ELR (cell line): ENCODE data around the gene GOLPH3.
A peak's percentile ranks its signal among the peaks of the same experiment; 100 is the strongest.

Experiments
- DNase-seq: peaks from one replicate; pipeline ENCODE4 v3.0.0-alpha.2; 2015; ENCODE audit warnings: low read depth

GOLPH3 gene

DNA sequence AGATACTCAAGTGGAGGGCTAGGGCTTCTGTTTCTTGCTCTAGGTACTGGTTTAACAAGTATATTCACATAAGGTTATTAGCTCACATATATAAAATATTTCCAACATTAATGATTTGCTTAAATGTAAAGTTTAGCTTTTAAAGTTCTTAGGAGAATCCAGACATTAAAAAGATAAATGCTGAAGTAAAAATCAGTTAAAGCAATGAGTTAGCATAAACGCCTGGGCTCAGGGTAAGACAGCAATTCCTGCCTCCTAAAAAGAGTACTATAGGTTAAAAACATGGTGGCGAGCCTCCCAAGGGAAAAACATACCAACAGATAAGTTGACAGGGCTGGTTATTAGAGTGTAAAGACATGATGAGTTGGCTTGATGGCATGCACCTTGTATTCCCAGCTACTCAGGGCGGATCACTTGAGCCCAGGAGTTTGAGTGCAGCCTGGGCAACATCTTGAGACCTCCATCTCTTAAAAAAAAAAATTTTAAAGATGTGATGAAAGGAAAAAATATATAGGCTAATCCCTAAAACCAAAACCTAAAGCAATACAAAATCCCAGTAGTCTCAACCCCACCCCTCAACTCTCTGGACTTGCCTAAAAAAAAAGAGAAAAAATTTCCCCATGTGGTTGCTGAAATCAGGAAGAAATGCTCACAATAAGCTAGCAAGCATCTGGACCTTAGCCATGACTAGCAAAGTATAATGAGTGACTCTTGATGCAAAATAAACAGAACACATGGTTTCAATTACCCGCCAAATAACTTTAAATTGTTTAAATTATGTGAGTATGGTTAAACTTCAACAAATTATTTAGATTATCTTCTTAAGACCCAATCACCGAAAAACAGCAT lies 3.6 kb downstream of the GOLPH3 start:
- DNase-seq: peak; percentile 61

DNA sequence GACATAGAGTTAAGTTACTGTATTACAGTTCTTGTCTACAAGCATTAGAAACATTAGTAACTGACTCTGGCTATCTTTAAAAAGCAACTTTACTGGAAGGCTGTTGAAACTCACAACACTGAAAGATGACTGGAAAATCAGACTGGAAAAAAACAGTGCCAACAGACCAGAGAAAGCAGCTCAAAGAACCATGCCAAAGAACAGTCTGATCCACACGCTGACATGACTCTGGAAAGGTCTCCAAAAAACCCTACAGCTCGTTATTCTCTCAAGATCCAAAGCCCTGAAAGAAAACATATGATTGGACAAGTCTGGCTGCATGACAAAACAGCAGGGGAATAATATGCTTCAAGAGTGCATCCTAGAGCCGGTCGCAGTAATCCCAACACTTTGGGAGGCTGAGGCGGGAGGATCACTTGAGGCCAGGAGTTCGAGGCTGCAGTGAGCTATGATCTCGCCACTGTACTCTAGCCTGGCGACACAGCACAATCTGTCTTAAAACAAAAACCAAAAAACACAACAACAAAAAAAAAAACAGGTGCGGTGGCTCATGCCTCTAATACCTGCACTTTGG lies 5.6 kb downstream of the GOLPH3 start:
- no peak for DNase-seq

DNA sequence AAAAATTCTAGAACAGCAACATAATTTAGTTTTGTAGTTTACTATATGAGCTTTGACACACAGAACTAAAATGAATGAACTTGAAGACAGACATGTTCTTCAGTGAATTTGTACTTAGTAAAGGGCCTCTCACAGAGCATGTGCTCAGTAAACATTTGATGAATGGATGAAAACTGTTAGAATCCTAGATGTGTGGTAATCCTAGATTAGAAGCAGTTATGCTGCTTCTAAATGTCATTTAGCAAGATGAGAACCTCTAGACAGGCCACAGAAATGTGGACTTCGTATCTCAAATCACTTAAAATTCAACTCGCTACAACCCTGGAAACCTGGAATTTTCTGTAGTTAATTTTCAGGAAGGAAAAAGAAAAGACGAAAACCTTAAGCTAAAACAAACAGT lies 8.5 kb downstream of the GOLPH3 start:
- no peak for DNase-seq

DNA sequence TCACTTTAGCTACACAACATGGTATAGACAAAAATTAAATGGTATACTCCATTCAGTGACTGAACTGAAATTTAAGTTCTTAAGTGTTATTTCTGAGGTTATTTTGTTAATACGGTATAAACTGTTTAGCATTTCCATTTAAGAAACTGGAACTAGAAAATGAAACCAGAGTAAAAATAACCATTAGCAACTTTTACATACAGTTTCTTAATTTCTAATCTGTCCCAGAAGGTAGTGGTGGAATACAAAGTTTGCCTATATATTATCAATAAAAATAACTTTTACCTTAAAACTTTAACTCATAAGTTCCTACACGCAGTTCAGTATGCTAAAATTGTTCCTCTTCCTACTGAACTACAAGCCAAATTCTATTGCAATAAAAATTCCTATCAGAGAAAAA lies 10.3 kb downstream of the GOLPH3 start:
- DNase-seq: no peak

DNA sequence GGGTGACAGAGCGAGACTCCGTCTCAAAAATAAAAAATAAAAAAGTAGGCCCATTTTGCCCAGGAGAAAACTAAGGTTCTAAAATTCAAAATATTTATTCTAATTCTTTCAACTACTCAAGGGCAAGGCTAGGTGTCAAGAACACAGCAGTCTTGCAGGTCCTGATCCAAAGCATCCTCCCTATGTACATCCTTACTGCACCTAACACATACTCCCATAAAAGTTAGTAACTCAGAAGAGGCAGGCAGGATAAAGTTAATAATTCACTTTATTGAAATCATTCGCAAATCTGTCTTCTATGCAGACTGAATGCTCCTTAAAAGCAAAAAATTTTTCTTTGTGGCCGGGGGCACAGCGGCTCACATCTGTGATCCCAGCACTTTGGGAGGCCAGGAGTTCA lies 11.1 kb downstream of the GOLPH3 start:
- no peak for DNase-seq

DNA sequence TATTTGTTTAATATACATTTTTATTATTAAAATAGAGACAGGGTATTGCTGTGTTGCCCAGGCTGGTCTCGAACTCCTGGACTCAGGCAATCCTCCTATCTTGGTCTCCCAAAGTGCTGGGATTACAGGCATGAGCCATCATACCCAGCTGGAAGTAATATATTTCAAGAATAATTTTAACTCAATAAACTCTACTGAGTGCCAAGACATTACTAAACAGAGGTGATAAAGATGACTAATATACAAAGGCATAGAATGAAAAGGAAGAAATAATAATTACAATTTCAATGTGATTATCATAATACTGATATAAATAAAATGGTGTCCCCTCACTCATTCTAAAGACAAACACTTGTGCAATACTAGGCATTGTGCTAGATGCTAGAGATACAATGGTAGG lies 13.9 kb downstream of the GOLPH3 start:
- DNase-seq: no peak

DNA sequence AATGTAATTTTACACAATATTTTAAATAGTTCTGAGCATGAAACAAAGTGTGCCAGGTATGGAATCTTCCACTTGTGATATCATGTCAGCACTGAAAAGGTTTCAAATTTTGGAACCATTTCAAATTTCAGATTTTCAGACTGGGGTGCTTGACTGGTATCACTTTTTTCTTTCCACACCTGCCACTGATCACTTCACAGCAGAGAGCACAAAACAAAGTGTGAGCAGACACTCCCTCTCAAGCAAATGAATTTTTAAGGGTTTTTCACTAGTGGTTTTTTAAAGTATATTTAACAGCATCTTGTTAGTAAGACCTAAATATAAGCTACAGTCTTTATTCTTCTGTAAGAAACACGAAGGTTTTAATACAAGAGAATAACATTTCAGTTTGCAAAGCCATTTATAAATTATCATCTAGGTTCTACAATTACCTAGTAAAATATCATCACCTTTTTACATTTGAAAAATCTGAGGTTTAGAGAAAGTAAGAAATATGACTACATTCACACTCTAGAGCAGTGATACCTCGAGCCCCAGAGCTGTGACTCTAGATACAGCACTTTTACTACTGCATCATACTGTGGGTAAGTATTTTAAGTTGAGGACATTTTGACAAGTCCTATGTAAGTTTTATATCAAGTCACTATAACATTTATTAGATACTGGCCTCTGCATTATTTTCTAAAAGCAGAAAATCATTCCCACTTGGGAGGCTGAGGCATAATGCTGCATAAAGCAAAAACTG lies 14.6 kb downstream of the GOLPH3 start:
- DNase-seq: no peak

DNA sequence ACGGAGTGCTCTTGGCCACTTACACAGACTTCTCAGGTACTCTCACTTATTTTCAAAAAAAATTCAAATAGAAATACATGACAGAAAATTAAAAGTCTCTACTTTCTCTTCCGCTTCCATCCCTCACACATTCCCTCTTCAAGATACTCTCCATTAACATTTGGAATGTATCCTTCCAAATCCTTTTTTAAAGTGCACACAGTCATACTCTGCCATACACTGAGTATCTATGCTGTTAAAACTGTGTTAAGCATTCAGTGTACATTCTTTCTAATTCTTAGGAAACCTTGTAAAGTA lies 15.5 kb downstream of the GOLPH3 start:
- DNase-seq: no peak

DNA sequence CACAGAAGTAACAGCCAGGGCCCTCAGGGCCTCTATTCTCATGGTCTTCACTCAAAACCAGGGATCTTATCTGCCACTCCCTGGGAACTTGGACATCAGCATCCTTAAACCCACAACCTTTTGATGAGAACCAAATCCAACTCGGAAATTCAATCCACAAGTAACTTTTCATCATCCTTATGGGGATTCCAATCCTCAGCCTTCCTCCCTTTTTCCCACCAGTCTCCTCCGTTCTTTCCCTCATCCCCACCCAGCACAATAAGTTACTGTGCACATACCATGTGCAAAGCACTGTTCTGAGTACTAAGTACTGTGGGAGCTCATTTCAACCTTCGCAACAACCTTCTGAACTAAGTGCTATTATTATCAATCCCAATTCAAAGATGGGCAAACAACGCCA lies 17.0 kb downstream of the GOLPH3 start:
- DNase-seq: no peak

DNA sequence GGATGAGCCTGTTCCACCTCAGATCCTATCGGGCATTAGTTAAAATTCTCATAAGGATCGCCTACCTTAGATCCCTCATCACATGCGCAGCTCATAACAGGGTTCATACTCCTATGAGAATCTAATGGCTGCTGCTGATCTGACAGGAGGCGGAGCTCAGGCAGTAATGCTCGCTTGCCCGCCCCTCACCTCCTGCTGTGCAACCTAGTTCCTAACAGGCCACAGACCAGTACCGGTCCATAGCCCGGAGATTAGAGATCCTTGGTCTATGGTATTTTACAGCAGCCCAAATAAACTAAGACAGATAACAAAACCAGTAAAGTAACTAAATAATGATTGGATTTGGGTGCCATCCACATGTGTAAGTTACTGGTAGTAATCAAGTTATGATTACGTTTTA lies 17.5 kb downstream of the GOLPH3 start:
- DNase-seq: no peak

DNA sequence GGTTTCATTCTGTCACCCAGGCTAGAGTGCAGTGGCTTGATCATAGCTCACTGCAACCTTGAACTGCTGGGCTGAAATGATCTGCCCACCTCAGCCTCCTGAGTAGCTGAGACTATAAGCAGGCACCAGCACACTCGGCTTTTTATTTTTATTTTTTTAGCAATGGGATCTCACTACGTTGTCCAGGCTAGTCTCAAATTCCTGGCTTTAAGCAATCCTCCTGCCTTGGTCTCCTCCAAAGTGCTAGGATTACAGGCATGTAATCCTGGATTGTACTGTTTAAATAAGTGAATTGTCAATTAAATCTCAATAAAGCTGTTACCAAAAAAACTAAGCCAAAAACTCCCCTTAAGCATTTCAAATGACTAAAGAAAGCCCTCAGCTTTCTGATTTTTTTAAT lies 18.9 kb downstream of the GOLPH3 start:
- no peak for DNase-seq

DNA sequence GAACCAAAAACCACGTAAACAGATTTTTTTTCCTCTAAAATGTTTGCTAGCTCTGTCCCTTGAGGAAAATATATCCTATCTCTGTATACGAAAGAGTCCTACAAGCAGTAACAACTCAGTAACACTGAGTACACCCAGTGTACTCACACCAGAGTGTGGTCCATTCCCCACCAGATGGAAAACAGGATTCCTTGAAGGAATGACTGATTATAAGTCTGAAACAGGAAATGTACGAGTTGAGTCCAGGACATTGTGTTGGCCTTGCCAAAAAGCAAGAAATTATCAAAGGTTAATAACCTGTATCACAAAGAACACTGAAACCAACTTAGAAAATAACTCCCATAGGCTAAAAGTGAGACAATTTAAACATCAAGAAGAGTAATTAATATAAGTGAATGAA lies 20.4 kb downstream of the GOLPH3 start:
- no peak for DNase-seq

DNA sequence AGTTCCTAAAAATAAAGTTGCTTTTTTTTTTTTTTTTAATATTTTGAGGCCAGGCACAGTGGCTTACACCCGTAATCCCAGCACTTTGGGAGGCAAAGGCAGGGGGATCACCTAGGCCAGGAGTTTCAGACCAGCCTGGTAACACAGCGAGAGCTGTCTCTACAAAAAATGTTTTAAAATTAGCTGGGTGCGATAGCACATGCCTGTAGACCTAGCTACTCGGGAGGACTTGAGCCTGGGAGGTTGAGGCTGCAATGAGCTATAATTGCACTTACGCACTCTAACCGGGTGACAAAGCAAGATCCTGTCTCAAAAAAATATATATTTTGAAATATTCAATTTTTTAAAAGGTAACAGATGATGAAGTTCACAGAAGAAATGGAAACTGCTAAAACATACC lies 22.9 kb downstream of the GOLPH3 start:
- DNase-seq: no peak

DNA sequence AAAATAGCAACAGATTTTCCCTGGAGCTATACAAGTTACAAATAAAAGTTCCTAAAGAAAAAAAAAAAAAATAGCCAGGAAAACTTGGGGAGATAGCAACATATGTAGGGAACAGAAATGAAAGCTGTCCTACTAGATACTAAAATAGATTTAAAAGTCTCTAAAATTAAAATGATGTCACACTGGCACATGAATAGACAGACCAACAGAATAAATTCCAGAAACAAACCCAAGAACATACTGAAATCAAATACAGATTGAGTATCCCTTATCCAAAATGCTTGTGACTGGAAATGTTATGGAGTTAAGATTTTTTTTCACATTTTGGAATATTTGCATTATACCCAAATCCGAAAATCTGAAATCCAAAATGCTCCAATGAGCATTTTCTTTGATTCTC lies 23.8 kb downstream of the GOLPH3 start:
- no peak for DNase-seq

DNA sequence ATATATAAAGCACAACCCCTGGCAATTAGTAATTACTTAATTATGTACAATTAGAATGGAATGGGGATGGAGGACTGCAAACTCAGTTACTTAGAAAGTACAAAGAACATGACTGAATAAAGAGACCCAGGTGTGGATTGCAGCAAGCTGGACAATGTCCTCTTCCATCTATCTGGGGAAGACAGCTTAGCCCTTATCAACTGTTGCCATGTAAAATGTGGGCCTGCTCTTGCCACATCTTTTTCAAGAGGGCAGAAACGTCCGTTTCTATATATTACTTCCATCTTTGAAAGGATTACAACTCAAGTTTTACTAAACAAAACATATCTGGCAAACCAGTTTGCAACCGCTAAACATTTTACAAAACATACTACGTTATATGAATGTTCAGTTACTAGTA lies 26.2 kb downstream of the GOLPH3 start:
- no peak for DNase-seq

DNA sequence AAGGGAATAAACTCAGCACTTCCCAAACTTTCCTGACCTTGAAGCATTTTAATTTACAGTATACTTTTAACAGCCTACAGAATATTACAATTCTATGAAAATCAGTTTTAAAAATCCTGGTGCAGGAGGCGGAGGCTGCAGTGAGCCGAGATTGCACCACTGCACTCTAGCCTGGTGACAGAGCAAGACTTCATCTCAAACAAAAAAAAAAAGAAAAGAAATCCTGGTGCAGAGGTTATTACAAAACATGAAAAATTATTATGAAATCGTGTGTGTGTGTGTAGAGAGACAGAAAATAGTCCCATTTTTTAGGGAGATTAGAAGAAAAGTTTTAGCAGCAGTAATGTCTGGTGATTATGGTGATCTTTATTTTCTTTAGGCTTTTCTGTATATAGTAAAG lies 26.9 kb downstream of the GOLPH3 start:
- DNase-seq: no peak

DNA sequence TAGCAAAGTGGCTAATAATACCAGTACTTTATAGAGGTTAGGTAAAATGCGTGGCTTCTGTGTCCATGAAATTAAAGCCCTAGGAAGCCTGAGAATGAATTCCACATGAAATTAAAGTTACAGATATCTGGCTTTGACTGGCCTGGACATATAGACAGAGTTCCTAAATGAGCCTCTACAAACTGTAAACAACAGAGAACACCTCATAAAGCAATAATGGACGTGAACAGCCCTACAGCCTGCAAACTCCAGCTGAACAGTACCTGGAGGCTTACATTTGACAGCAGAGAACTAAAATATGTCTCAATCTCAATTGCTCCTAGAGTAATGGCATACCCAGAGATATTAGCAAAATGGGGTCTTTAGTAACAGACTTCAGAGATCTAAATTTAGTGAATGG lies 28.7 kb downstream of the GOLPH3 start:
- DNase-seq: no peak

DNA sequence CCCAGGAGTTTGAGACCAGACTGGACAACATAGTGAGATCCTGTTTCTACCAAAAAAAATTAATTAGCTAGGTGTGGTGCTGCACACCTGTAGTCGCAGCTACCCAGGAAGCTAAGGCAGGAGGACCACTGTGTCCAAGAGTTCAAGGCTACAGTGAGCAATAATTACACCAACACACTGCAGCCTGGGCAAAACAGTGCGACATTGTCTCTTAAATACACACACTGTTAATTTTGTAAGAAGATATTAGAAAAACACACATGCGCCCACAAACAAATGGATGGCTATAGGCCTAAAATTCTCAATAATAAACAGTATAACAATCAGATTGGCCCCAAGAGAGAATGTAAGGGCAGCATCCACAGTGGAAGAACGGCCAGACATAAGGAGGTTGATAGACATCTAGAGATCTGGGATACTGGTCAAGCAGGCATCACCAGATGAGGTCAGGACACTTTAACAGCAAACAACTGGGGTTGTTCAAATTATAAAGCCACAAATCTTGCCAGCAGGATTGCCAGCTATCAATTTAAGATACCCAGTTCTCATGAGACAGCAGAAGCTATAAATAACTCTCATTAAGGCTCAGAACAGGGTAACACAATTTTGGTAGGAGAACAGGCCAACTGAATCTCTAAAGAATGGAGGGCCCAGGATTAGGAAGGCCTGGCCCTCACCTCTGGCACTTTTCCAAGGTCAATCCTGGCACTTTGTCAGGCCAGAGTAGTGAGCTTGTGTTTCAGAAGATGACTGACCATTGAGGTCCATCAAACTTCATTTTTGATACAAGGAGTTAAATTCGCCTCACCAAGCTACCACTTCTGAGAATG lies 29.5 kb downstream of the GOLPH3 start:
- no peak for DNase-seq

DNA sequence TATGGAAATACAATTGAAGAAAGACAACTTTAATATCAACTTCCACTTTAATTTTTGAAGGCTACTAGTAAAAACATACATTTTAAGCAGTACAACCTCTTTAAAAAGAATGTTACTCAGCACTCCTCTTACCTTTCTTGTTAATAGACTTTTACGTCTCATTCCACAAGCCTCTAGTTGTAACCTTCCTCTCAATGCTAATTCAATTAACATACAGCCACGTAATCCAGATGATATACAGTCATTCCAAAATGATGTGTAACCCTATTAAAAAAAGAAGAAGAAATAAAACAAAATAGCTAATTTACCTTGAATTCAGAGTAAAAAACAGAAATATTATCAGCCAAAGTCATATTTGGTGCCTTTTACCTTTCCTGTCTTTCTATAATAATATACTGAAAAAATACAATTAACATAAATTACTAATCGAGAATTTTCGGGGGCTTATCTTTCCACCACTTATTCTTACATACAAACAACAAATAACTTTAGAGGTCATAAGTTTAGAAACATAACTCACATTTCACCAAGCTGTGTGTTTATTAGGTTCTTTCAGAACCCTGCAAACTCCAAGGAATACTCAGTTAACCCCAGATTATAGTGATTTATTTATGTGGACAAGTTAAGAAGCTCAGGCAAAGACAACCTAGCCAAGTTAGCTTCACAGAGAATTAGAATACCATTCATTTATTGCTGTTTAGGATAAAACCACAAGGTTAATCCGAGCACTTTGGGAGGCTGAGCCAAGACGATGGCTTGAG lies 30.3 kb downstream of the GOLPH3 start:
- DNase-seq: no peak

DNA sequence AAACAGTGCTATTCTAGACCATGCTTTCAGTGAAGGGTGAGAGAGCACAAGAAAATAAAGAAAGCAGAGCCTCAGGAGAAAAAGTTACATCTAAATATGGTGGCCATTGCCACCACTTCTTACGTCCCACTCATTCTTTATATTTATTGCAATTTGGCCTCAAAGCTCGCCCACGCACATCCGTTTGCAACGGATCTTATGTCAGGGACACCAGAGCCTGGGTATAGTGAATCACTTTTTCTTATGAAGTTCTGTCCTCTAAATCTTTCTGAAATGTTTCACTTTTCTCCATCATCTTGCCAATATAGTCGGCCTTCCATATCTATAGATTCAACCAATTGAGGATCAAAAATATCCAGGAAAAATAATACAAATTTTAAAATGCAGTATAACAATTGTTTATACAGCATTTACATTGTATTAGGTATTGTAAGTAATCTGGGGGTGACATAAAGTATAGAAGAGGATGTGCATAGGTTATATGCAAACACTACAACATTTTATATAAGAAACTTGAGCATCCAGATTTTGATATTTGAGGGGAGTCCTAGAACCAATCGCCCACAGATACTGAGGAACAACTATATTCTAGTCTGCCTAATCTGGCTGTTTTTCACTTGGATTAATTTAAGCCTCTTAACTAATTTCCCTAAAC lies 35.2 kb downstream of the GOLPH3 start:
- no peak for DNase-seq

DNA sequence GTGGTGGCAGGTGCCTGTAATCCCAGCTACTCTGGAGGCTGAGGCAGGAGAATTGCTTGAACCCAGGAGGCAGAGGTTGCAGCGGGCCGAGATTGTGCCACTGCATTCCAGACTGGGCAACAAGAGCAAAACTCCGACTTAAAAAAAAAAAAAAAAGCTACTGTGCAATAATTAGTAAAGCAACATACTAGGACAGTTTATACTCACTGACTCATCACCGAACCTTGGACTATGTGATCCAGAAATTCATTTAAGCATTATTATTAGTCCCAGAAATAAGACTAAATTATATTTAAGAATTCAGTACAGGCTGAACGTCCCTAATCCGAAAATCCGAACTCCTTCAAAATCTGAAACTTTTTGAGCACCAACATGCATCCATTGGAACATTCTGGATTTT lies 37.8 kb downstream of the GOLPH3 start:
- no peak for DNase-seq
